Mucosa of rectum (tissue), 2 donors: ENCODE measurements around the gene ADAM23.
"Not testable (repeated sequence)": the region's sequence is repeated elsewhere in the genome, so short reads cannot be mapped to it uniquely, and the experiment has no call there.

ENCODE experiments used
- H3K27ac ChIP-seq, 2 donors: one replicate each; pipeline ENCODE4 v1.7.0; 2013; ENCODE audit warnings: inconsistent platforms in 2 of 2, low read depth in 2 of 2, low read length in 2 of 2
- H3K27me3 ChIP-seq, 2 donors: one replicate each; pipeline ENCODE4 v1.7.0; 2013; ENCODE audit warnings: low read length in 2 of 2; ENCODE audit not compliant: control insufficient read depth in 2 of 2, insufficient read depth in 2 of 2
- H3K36me3 ChIP-seq, 2 donors: one replicate each; pipeline ENCODE4 v1.7.0; 2013; ENCODE audit warnings: low read length in 2 of 2; ENCODE audit not compliant: control insufficient read depth in 2 of 2, insufficient read depth in 2 of 2
- H3K4me1 ChIP-seq, 2 donors: one replicate each; pipeline ENCODE4 v1.7.0; 2013; ENCODE audit warnings: low read length in 2 of 2, mild to moderate bottlenecking in 1 of 2; ENCODE audit not compliant: control insufficient read depth in 2 of 2, insufficient read depth in 2 of 2
- H3K4me3 ChIP-seq, 2 donors: one replicate each; pipeline ENCODE4 v1.7.0; 2013; ENCODE audit warnings: low read length in 2 of 2
- H3K9ac ChIP-seq, 2 donors: one replicate each; pipeline ENCODE4 v1.7.0; 2013; ENCODE audit warnings: low read length in 2 of 2, low read depth in 1 of 2, mild to moderate bottlenecking in 1 of 2
- H3K9me3 ChIP-seq, 2 donors: one replicate each; pipeline ENCODE4 v1.7.0; 2013; ENCODE audit warnings: low read length in 2 of 2; ENCODE audit not compliant: control insufficient read depth in 2 of 2
- donor health status: healthy.
- donor health status: Normal muscosa, but diverticular disease.

Gene ADAM23

GRCh38 chr2:206442833-206443734 is at the start of gene ADAM23:
Gene ADAM23, plus strand, starts transcription at chr2:206443532. Its CDS starts 335 bp downstream, at chr2:206443867.
- peak within 1 kb of the TSS; percentile 43 to 59 for H3K4me3 ChIP-seq
- peaks cover 2 to 6% of the 10 kb centered on the region in 2 donors for H3K4me1 ChIP-seq
- no peaks in the 10 kb centered on the region for H3K9me3 ChIP-seq
- no peak within 1 kb of the TSS for H3K9ac ChIP-seq
- no peaks in the 10 kb centered on the region for H3K36me3 ChIP-seq
- peaks cover 35 to 51% of the 10 kb centered on the region in 2 donors for H3K27me3 ChIP-seq
- H3K27ac ChIP-seq = no peak within 1 kb of the TSS

GRCh38 chr2:206396211-206396610 is 47.1 kb upstream of the ADAM23 start:
- no peak overlapping the region for H3K9ac ChIP-seq
- no peak overlapping the region for H3K27ac ChIP-seq
- no peak overlapping the region for H3K4me3 ChIP-seq
- H3K27me3 ChIP-seq = no peaks in the 10 kb centered on the region
- H3K36me3 ChIP-seq = no peaks in the 10 kb centered on the region
- H3K9me3 ChIP-seq = no peaks in the 10 kb centered on the region
- no peaks in the 10 kb centered on the region for H3K4me1 ChIP-seq

DNA sequence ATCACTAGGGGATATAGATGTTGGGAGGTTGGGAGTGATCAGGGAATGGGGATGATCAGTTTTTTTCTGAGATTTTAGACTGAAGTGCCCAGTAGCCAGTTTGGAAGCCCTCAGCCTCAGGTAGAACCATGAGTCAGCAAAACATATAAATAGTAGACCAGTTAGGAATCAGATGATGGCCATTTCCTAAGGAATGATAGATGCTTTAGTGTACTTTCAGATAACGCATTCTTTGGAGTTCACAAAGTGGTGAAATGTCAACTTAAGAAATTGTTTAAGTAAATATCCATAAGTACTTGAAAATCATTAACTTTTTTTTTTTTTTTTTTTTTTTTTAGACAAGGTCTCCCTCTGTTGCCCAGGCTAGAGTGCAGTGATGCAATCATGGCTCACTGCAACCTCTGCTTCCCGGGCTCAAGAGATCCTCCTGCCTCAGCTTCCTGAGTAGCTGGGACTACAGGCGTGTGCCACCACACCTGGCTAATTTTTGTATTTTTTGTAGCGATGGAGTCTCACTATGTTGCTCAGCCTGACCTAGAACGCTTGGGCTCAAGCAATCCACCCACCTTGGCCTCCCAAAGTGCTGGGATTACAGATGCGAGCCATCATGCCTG is 40.3 kb upstream of the ADAM23 start:
- H3K9me3 ChIP-seq, H3K4me1 ChIP-seq, H3K27ac ChIP-seq, H3K4me3 ChIP-seq, H3K36me3 ChIP-seq, H3K27me3 ChIP-seq, H3K9ac ChIP-seq: not testable (repeated sequence)

DNA sequence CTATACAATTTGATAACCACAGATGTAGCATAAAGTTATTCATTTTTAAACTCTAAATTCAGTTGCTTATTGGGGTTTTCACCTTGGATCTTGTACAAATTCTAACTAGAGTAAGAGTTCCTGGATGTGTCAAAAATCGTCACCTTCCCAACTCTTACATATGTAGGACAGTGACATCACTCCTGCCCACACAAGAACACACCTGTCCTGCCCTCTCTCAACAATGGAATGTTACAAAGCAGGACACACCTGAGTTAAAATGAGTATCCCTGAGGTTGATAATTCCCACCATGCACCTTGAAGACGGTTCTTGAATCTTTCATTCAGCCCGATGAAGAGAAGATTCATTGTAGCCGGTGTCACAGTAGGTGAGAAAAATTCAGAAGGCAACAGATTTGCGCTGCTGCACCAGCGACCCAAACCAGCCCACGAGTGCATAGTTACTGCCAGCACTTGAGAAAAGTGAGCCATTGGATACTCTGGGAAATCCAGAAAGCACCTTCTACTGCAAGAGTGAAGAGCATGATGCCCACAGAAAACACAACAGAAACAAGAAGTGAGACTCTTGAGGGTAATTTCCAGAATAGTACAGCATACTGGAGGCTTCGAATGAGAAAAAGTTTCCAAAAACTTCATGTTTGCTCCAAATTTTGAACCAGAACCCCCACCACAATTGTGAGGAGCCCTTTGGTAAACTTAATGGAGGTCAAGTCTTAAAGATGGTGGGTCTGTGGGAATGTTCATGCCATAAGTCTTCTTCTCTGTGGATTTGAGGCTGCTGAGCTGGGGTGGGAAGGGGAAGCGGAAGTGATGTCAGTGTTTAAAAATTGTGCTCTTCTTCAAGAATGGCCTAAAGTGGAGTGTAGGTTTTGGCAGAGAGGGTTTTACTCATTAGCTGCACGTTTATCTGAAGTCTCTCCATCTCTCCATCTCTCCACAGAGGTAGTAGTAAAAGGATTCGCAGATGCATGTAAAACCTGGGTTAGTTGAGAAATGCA is 34.7 kb upstream of the ADAM23 start:
- Histone ChIP-seq H3K9me3 (no peaks in the 10 kb centered on the region), H3K4me3 (no peak overlapping the region), H3K9ac (no peak overlapping the region), H3K36me3 (no peaks in the 10 kb centered on the region), H3K4me1 (no peaks in the 10 kb centered on the region), H3K27me3 (no peaks in the 10 kb centered on the region), H3K27ac (no peak overlapping the region)

GRCh38 chr2:206410714-206411113 is 32.6 kb upstream of the ADAM23 start:
- Histone ChIP-seq H3K27me3 (no peaks in the 10 kb centered on the region), H3K4me1 (no peaks in the 10 kb centered on the region), H3K9me3 (no peaks in the 10 kb centered on the region), H3K36me3 (no peaks in the 10 kb centered on the region), H3K9ac (no peak overlapping the region), H3K27ac (no peak overlapping the region), H3K4me3 (no peak overlapping the region)

DNA sequence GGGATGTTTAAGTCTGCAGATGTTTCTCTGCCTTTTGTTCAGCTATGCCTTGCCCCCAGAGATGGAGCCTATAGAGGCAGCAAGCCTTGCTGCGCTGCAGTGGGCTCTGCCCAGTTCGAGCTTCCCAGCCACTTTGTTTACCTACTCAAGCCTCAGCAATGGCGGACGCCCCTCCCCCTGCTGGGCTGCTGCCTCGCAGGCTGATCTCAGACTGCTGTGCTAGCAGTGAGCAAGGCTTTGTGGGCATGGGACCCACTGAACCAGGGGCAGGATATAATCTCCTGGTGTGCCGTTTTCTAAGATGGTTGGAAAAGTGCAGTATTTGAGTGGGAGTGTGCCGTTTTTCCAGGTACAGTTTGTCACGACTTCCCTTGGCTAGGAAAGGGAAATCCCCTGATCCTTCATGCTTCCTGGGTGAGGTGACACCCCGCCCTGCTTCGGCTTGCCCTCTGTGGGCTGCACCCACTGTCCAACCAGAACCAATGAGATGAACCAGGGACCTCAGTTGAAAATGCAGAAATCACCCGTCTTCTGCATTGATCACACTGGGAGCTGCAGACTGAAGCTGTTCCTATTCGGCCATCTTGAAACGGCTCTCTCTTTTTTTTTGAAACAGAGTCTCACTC is 27.6 kb upstream of the ADAM23 start:
- Histone ChIP-seq H3K36me3 (no peaks in the 10 kb centered on the region), H3K9me3 (no peaks in the 10 kb centered on the region), H3K4me3 (no peak overlapping the region), H3K27ac (no peak overlapping the region), H3K9ac (no peak overlapping the region), H3K4me1 (no peaks in the 10 kb centered on the region), H3K27me3 (no peaks in the 10 kb centered on the region)

DNA sequence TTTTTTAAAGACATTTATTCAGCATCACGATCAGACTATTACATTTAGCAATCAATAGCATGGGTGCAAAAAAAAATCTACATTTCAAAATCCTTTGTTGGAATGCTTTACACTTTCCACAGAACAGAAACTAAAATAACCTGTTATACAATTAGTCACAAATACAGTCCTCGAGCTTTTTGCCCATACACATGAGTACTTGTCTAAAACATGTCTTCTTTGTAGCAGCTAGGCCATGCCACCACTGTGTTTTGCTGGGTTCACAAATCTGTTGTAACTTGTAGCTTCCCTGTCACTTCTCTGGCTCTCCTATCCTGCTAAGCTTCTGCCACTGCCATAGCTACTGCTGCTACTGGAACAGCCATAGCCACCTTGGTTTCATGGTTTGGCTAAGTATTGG is 24.4 kb upstream of the ADAM23 start:
- Histone ChIP-seq H3K4me3 (no peak overlapping the region), H3K36me3 (no peaks in the 10 kb centered on the region), H3K9me3 (no peaks in the 10 kb centered on the region), H3K4me1 (no peaks in the 10 kb centered on the region), H3K27ac (no peak overlapping the region), H3K9ac (no peak overlapping the region), H3K27me3 (no peaks in the 10 kb centered on the region)

GRCh38 chr2:206420721-206421120 is 22.6 kb upstream of the ADAM23 start:
- no peaks in the 10 kb centered on the region for H3K4me1 ChIP-seq
- no peak overlapping the region for H3K9ac ChIP-seq
- H3K27me3 ChIP-seq = no peaks in the 10 kb centered on the region
- no peak overlapping the region for H3K27ac ChIP-seq
- H3K4me3 ChIP-seq = no peak overlapping the region
- H3K36me3 ChIP-seq = no peaks in the 10 kb centered on the region
- no peaks in the 10 kb centered on the region for H3K9me3 ChIP-seq

DNA sequence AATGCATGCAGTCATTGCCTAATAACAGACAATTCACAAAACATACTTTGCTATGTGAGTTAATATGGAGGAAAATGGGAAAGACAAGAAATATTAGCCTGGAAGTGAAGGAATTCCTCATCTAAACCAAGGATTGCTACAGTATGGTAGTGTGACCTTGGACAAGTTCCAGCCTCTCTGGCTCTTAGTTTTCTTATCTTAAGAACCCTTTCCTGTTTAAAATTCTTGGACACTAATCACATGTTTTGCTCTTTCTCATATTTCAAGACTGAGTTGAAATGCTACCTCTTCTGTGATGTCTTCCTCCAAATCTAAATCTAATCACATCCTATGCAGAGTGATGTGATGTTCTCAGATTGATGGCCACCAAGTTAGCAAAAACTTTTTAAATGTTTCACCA is 20.8 kb upstream of the ADAM23 start:
- H3K36me3 ChIP-seq = no peaks in the 10 kb centered on the region
- no peaks in the 10 kb centered on the region for H3K4me1 ChIP-seq
- no peak overlapping the region for H3K9ac ChIP-seq
- no peak overlapping the region for H3K4me3 ChIP-seq
- H3K27me3 ChIP-seq = no peaks in the 10 kb centered on the region
- H3K9me3 ChIP-seq = no peaks in the 10 kb centered on the region
- H3K27ac ChIP-seq = no peak overlapping the region
